Measurements from ENCODE around the gene LRMDA.

GRCh38 chr10:76540786-76541185 is 1109.4 kb downstream of the LRMDA start:
- TF ChIP-seq CTCF (IDR thresholded peaks at IDR 0.05) (no peak), EP300 (IDR thresholded peaks at IDR 0.05) (no peak), POLR2A (IDR thresholded peaks at IDR 0.05) (no peak), POLR2AphosphoS5 (IDR thresholded peaks at IDR 0.05) (no peak)
